A673 (cell line): ENCODE measurements around the gene SYT7. TPM values are rescaled to one million over a fixed set of nuclear protein-coding genes. Genes with fewer than 3 reads are reported as not detected.
A peak's percentile ranks its signal among the peaks of the same experiment; 100 is the strongest.

Experiments
- BruUV-seq: library from RNA; stranded (reverse); fragments of 400-500 nt; replicated peaks from 2 replicates; lab custom pipeline; 2021; lab: Mats Ljungman, UMichigan
- CTCF ChIA-PET: fragments of 300-600 bp; sonication (Branson Sonifier 250); formaldehyde crosslinking; loops from one replicate; lab custom pipeline; 2022; ENCODE audit warnings: antibody characterized with exemption; lab: Charles Lee
- POLR2A ChIA-PET: fragments of 300-600 bp; sonication (Branson Sonifier 250); formaldehyde crosslinking; loops from one replicate; lab custom pipeline; 2022; ENCODE audit warnings: antibody characterized with exemption; ENCODE audit not compliant: low non-redundant PET; lab: Charles Lee
- DNase-seq: peaks from one replicate; pipeline ENCODE4 v3.0.0-alpha.2; 2015; ENCODE audit warnings: low spot score
- H3K27ac ChIP-seq: fragments of 200-600 bp; sonication (generic); 2 replicates; pipeline ENCODE4 v1.5.1; 2016; ENCODE audit warnings: mixed run types, low read depth, mild to moderate bottlenecking, mixed read lengths, antibody characterized with exemption, low read length; ENCODE audit not compliant: poor library complexity, severe bottlenecking
- H3K27me3 ChIP-seq: fragments of 200-600 bp; sonication (generic); replicated peaks from 2 replicates; pipeline ENCODE4 v1.6.1; 2017; ENCODE audit warnings: mixed run types, low read depth, mild to moderate bottlenecking, mixed read lengths, antibody characterized with exemption, low read length; ENCODE audit not compliant: insufficient read depth, poor library complexity
- H3K36me3 ChIP-seq: fragments of 200-600 bp; sonication (generic); 2 replicates; pipeline ENCODE4 v1.6.1; 2016; ENCODE audit warnings: mixed run types, mild to moderate bottlenecking, mixed read lengths, antibody characterized with exemption, low read length; ENCODE audit not compliant: insufficient read depth, poor library complexity, severe bottlenecking
- H3K4me1 ChIP-seq: fragments of 200-600 bp; sonication (generic); 2 replicates; pipeline ENCODE4 v1.6.1; 2017; ENCODE audit warnings: mixed run types, mild to moderate bottlenecking, mixed read lengths, antibody characterized with exemption, low read length; ENCODE audit not compliant: insufficient read depth, poor library complexity, severe bottlenecking
- H3K4me3 ChIP-seq: fragments of 200-600 bp; sonication (generic); 2 replicates; pipeline ENCODE4 v1.5.1; 2016; ENCODE audit warnings: low read depth, mixed run types, mild to moderate bottlenecking, mixed read lengths, low read length; ENCODE audit not compliant: poor library complexity, severe bottlenecking
- H3K9me3 ChIP-seq: fragments of 200-600 bp; sonication (generic); 2 replicates; pipeline ENCODE4 v1.6.1; 2016; ENCODE audit warnings: mixed run types, low read depth, mild to moderate bottlenecking, mixed read lengths, antibody characterized with exemption, low read length; ENCODE audit not compliant: poor library complexity, severe bottlenecking
- CTCF ChIP-seq: fragments of 300-800, 200-600 bp; sonication (generic); conservative IDR thresholded peaks from 2 replicates; pipeline ENCODE4 v1.5.1; 2017; ENCODE audit warnings: low read depth, mild to moderate bottlenecking, antibody characterized with exemption, low read length, moderate library complexity, mixed read lengths
- EZH2 ChIP-seq: fragments of 200-600 bp; sonication (generic); IDR thresholded peaks from 2 replicates; pipeline ENCODE4 v1.6.1; 2017; ENCODE audit warnings: borderline replicate concordance, low read depth, mild to moderate bottlenecking, mixed read lengths, antibody characterized with exemption, low read length; ENCODE audit not compliant: poor library complexity, severe bottlenecking
- intact Hi-C: fragments of 100-400 bp; cut with micrococcal nuclease; formaldehyde crosslinking; loops from one replicate; pipeline ENCODE4 v1.10.0; 2022; ENCODE audit not compliant: unreplicated experiment
- total RNA-seq: library from RNA; stranded (reverse); gene quantifications from 2 replicates; pipeline ENCODE4 v1.2.3, GENCODE V29; 2021

SYT7 gene
- total RNA-seq, 1 experiment from 2014 or later, result 1.3 TPM

- peak overlapping the region; percentile 46 for H3K4me3 ChIP-seq
- no TSS peak for BruUV-seq
- peaks cover 30% of the 10 kb centered on the region for H3K27me3 ChIP-seq
- no peaks in the 10 kb centered on the region for H3K9me3 ChIP-seq
- ChIA-PET CTCF (no interaction called here), POLR2A (no interaction called here)
- TF ChIP-seq EZH2 (peak; percentile 68), CTCF (no peak)
- peak; percentile 32 for DNase-seq
- intact Hi-C loops, result loop anchor here (5.0 kb wide), 2 partner anchors 48 to 102 kb away; no protein-coding TSS in a partner anchor
- peaks cover 6% of the 10 kb centered on the region for H3K4me1 ChIP-seq
- no peaks in the 10 kb centered on the region for H3K36me3 ChIP-seq
- no peak overlapping the region for H3K27ac ChIP-seq
Observed at GRCh38 chr11:61579676-61580270, 1.1 kb downstream of the SYT7 start.

- ChIA-PET POLR2A (interaction anchor here (0.6 kb wide), 1 partner anchor 68 kb away, joined by 3 read pairs; no protein-coding TSS in a partner anchor), CTCF (interaction anchor here (0.6 kb wide), 1 partner anchor 720 kb away, joined by 4 read pairs; the partner anchor contains the start of gene SCGB1D4)
- Histone ChIP-seq H3K4me1 (peaks cover 6% of the 10 kb centered on the region), H3K27me3 (peaks cover 33% of the 10 kb centered on the region), H3K4me3 (no peak overlapping the region), H3K27ac (no peak overlapping the region), H3K9me3 (no peaks in the 10 kb centered on the region), H3K36me3 (no peaks in the 10 kb centered on the region)
- no TSS peak for BruUV-seq
- intact Hi-C loops, result no loop called here
- no peak for DNase-seq
- no peak for TF ChIP-seq CTCF
- no peak for TF ChIP-seq EZH2
Observed at GRCh38 chr11:61578819-61579675, 1.8 kb downstream of the SYT7 start.

GRCh38 chr11:61577383-61578118 is 3.3 kb downstream of the SYT7 start:
- no peaks in the 10 kb centered on the region for H3K9me3 ChIP-seq
- peaks cover 6% of the 10 kb centered on the region for H3K4me1 ChIP-seq
- no peak for TF ChIP-seq EZH2
- peak; percentile 44; the same call in 1 of the 2 replicates for TF ChIP-seq CTCF
- DNase-seq, result no peak
- H3K27ac ChIP-seq, result no peak overlapping the region
- intact Hi-C loops, result no loop called here
- POLR2A ChIA-PET, result no interaction called here
- H3K4me3 ChIP-seq, result no peak overlapping the region
- no TSS peak for BruUV-seq
- peaks cover 37% of the 10 kb centered on the region for H3K27me3 ChIP-seq
- H3K36me3 ChIP-seq, result no peaks in the 10 kb centered on the region
- CTCF ChIA-PET, result interaction anchor here (1.0 kb wide), 1 partner anchor 132 kb away, joined by 3 read pairs; no protein-coding TSS in a partner anchor
